Chondrocyte (in vitro differentiated cells): ENCODE measurements around the gene EWSR1. TPM values are rescaled to one million over a fixed set of nuclear protein-coding genes. Genes with fewer than 3 reads are reported as not detected.
A peak's percentile ranks its signal among the peaks of the same experiment; 100 is the strongest.

Experiments used
- DNase-seq: peaks from one replicate; pipeline ENCODE4 v3.0.0; 2021; ENCODE audit warnings: mixed read lengths, low spot score
- H3K27ac Mint-ChIP-seq: one replicate; pipeline ENCODE4 v1.8.0; 2021; ENCODE audit warnings: mild to moderate bottlenecking, moderate library complexity, mixed read lengths; ENCODE audit not compliant: unreplicated experiment
- H3K27me3 Mint-ChIP-seq: 2 replicates; pipeline ENCODE4 v1.8.0; 2021; ENCODE audit warnings: low read depth, mixed read lengths
- H3K36me3 Mint-ChIP-seq: 2 replicates; pipeline ENCODE4 v1.8.0; 2021; ENCODE audit warnings: low read depth, mixed read lengths
- H3K4me1 Mint-ChIP-seq: 2 replicates; pipeline ENCODE4 v1.8.0; 2021; ENCODE audit warnings: low read depth, mild to moderate bottlenecking, mixed read lengths
- H3K4me3 Mint-ChIP-seq: one replicate; pipeline ENCODE4 v1.8.0; 2021; ENCODE audit warnings: mild to moderate bottlenecking, moderate library complexity, mixed read lengths; ENCODE audit not compliant: unreplicated experiment
- H3K9me3 Mint-ChIP-seq: 2 replicates; pipeline ENCODE4 v1.8.0; 2021; ENCODE audit warnings: low read depth, mixed read lengths
- total RNA-seq: library from RNA; stranded (reverse); gene quantifications from 3 replicates; pipeline ENCODE4 v1.2.1, GENCODE V29; 2021
- TF ChIP-seq, protein P1 (sequence below): fragments of 200-600 bp; sonication (generic); IDR thresholded peaks from 2 replicates; pipeline ENCODE4 v1.5.0; 2021; ENCODE audit warnings: antibody characterized with exemption, mild to moderate bottlenecking, moderate library complexity

EWSR1 gene
- total RNA-seq, 1 donor from 2014 or later: 139 TPM

DNA sequence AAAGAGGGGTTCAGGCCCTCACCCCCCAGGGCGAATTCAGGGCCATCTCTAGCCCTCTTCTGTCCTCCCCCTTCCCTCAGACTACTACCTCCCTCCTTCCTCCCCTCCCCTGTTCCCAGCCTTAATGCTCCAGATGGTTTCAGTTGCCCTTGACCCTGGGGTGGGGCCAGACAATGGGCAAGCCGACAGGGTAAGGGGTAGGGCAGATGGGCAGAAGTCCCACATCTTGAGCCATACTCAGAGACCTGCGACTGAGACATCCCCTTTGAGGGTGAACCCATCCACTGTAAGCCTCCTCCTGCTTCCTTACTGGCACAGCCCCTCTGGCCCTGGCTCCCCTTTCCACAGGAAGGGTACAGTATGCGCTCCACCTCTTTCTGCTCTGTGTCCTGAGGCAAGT, 2.1 kb upstream of the EWSR1 start:
- no peaks in the 10 kb centered on the region for H3K9me3 Mint-ChIP-seq
- TF ChIP-seq, protein P1, sequence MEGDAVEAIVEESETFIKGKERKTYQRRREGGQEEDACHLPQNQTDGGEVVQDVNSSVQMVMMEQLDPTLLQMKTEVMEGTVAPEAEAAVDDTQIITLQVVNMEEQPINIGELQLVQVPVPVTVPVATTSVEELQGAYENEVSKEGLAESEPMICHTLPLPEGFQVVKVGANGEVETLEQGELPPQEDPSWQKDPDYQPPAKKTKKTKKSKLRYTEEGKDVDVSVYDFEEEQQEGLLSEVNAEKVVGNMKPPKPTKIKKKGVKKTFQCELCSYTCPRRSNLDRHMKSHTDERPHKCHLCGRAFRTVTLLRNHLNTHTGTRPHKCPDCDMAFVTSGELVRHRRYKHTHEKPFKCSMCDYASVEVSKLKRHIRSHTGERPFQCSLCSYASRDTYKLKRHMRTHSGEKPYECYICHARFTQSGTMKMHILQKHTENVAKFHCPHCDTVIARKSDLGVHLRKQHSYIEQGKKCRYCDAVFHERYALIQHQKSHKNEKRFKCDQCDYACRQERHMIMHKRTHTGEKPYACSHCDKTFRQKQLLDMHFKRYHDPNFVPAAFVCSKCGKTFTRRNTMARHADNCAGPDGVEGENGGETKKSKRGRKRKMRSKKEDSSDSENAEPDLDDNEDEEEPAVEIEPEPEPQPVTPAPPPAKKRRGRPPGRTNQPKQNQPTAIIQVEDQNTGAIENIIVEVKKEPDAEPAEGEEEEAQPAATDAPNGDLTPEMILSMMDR: no peak
- H3K4me1 Mint-ChIP-seq: peaks cover 34% of the 10 kb centered on the region
- DNase-seq: no peak
- no peaks in the 10 kb centered on the region for H3K27me3 Mint-ChIP-seq
- H3K36me3 Mint-ChIP-seq: peaks cover 7% of the 10 kb centered on the region
- peak overlapping the region; percentile 88 for H3K4me3 Mint-ChIP-seq
- peak overlapping the region; percentile 100 for H3K27ac Mint-ChIP-seq

DNA sequence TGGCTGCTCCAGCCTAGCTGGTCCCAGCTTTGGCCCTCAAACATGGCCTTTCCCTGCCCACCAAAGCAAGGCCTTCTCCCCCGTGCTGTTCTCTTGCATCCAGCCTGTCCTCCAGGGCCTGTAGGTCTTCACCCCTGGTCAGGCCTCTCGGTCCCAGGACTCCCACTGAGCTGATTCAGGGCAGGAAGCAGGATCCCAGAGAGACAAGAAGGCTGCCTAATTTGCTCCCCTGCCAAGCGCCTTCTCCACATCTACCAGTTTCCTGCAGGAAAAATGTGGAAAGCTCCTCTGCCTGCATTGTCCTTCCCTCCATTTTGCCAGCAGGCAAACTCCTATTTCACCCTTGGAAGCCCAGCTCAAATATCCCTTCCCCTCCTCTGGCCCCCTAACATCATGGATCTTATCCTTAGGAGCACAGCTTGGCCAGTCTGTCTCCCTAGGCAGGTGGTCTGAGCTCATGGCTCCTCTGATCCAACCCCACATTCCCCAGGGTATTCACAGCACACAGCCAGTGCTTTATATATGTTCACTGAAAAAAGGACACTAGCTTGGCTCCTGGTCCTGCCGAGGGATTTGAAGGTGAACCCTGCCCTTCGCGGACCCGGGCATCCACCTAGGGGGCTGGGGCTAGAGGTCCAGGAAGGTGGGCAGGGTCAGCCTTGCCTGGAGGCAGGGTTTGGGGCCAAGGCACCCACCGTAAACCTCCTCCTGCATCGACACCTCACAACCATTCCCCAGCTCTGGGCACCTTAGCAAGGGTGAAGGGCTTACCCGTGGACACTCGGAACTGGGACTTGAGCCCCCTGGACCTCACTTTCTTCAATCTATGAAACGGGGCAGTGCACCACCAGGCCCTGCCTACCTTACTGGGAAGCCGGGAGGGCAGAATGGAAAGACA, 1.3 kb upstream of the EWSR1 start:
- TF ChIP-seq, protein P1: no peak
- no peak for DNase-seq

DNA sequence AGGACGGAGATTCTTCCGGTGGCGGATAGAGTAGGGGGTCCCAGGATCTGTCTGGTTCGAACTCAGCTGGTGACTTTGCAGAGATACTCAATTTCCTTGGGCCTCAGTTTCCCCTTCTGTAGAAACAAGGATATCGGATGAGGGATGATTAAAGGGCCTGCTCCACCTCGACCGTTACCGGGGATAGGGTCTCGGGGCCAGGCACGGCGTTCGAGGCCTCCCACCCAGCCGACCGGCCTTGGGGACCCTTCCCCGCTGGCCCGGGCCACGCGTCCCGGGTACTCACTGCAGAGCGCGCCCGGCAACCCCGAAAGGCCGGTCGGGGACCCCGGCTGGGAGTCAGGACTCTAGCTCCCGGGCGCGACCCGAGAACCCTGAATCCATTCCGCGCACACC, 608 bp upstream of the EWSR1 start:
- Mint-ChIP-seq H3K27me3 (no peaks in the 10 kb centered on the region), H3K36me3 (peaks cover 11% of the 10 kb centered on the region), H3K27ac (peak overlapping the region; percentile 100), H3K4me3 (peak overlapping the region; percentile 88), H3K4me1 (peaks cover 50% of the 10 kb centered on the region), H3K9me3 (no peaks in the 10 kb centered on the region)
- TF ChIP-seq, protein P1: no peak
- DNase-seq: no peak

More for the DNA sequence above, 1.3 kb upstream of the EWSR1 start:
- H3K4me3 Mint-ChIP-seq: peak overlapping the region; percentile 88
- H3K36me3 Mint-ChIP-seq: peaks cover 8% of the 10 kb centered on the region
- H3K4me1 Mint-ChIP-seq: peaks cover 43% of the 10 kb centered on the region
- H3K27me3 Mint-ChIP-seq: no peaks in the 10 kb centered on the region
- H3K27ac Mint-ChIP-seq: peak overlapping the region; percentile 100
- no peaks in the 10 kb centered on the region for H3K9me3 Mint-ChIP-seq

DNA sequence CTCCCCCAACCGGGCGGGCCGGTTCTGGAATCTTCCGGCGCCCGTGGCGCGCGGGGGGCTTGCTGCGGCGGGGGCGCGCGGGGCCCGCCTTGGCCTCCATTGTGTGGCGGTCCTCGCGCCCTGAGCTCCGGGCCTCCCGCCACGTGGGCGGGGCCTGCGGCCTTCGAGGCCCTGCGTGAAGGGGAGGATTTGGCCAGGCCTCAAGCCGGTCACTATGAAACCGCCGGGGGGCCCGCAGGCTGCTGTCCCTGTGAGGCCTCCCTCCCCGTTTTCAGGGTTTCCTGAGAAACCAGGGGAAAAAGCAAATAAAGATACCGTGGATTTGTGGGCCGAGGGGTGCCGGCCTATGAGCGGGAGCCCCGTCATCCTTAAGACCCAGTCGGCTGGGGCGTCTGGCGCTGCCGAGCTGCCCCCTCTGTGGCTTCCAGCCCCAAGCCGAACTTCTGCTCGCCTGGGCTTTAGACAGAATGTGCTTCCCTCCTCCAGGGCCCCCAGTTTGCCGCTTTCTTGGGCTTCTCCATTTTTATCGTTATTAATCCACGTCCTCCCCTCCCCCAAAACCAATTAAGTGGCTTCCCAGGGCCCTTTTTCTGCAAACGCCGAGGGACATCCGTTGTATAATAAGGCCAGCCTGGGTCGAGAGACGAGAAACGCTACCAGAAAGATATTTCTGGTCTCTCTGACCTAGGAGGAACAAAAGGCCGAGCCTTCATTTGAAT, 602 bp downstream of the EWSR1 start:
- Mint-ChIP-seq H3K27me3 (no peaks in the 10 kb centered on the region), H3K4me1 (peaks cover 61% of the 10 kb centered on the region), H3K4me3 (peak overlapping the region; percentile 88), H3K9me3 (no peaks in the 10 kb centered on the region), H3K36me3 (peaks cover 20% of the 10 kb centered on the region), H3K27ac (peak overlapping the region; percentile 100)
- peak; percentile 78 for DNase-seq
- TF ChIP-seq, protein P1: peak; percentile 9

DNA sequence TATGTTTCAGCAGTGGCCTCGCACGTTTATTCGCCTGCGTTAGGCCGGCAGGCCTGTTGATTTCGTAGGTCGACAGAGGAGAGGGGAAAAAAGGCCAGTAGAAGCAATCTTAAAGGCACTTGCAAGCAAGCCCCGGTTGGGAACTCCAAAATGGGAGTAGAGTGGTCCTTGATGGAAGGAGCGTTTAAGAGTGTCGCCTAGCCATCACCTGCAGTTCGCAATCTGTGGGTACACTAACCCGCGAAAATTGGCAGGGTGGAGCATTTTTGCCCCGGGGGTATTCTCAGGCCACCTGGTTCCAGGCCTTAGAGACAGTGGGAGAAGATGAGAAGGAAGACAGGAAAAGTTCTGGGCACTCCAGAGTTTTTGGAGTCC, 1.1 kb downstream of the EWSR1 start:
- Mint-ChIP-seq H3K4me3 (peak overlapping the region; percentile 88), H3K27ac (peak overlapping the region; percentile 95), H3K9me3 (no peaks in the 10 kb centered on the region), H3K36me3 (peaks cover 23% of the 10 kb centered on the region), H3K27me3 (no peaks in the 10 kb centered on the region), H3K4me1 (peaks cover 63% of the 10 kb centered on the region)
- TF ChIP-seq, protein P1: no peak
- DNase-seq: peak; percentile 8
